HepG2 (cell line): ENCODE data around the gene SPINK4.

Experiments used
- CTCF ChIP-seq: sonication (generic); formaldehyde crosslinking; IDR thresholded peaks from 2 replicates; pipeline ENCODE4 v1.5.0; 2020; ENCODE audit warnings: mild to moderate bottlenecking, missing genetic modification reagents, moderate library complexity
- GTF2F1 ChIP-seq: fragments of 150-350 bp; IDR thresholded peaks from 2 replicates; pipeline ENCODE4 v1.6.1; 2014; ENCODE audit warnings: low read length
- HOXA7 ChIP-seq: sonication (generic); formaldehyde crosslinking; IDR thresholded peaks from 2 replicates; pipeline ENCODE4 v1.8.1; 2022; ENCODE audit warnings: mild to moderate bottlenecking, missing genetic modification reagents, moderate library complexity
- MAX ChIP-seq: IDR thresholded peaks from 2 replicates; pipeline ENCODE4 v1.6.1; 2012; ENCODE audit warnings: inconsistent platforms
- MEF2D ChIP-seq: sonication (generic); formaldehyde crosslinking; IDR thresholded peaks from 2 replicates; pipeline ENCODE4 v1.5.1; 2020; ENCODE audit warnings: mild to moderate bottlenecking, missing genetic modification reagents
- POLR2A ChIP-seq, 2 experiments: IDR thresholded peaks; 2 replicates each; pipeline ENCODE4 v1.6.1; 2011; ENCODE audit warnings: low read depth in 2 of 2, low read length in 2 of 2, mild to moderate bottlenecking in 1 of 2, moderate library complexity in 1 of 2; ENCODE audit not compliant: insufficient read depth in 1 of 2
- POLR2AphosphoS2 ChIP-seq: IDR thresholded peaks from 2 replicates; pipeline ENCODE4 v1.6.1; 2011; ENCODE audit warnings: low read depth, low read length, improper control_type of control experiment
- RAD21 ChIP-seq: fragments of 450-650 bp; formaldehyde crosslinking; IDR thresholded peaks from 2 replicates; pipeline ENCODE4 v1.5.0; 2020; ENCODE audit warnings: mild to moderate bottlenecking
- SYNCRIP ChIP-seq: fragments of 200-400 bp; formaldehyde crosslinking; IDR thresholded peaks from 2 replicates; pipeline ENCODE4 v1.6.1; 2018; ENCODE audit warnings: mild to moderate bottlenecking, low read depth, low read length; ENCODE audit not compliant: insufficient read depth
- ZBTB7A ChIP-seq: sonication (generic); formaldehyde crosslinking; IDR thresholded peaks from 2 replicates; pipeline ENCODE4 v1.8.0; 2022; ENCODE audit warnings: mild to moderate bottlenecking, missing genetic modification reagents
- ZFP41 ChIP-seq: sonication (generic); formaldehyde crosslinking; IDR thresholded peaks from 2 replicates; pipeline ENCODE4 v1.4.0; 2020; ENCODE audit warnings: mild to moderate bottlenecking, missing genetic modification reagents, borderline replicate concordance
- ZNF253 ChIP-seq: sonication (generic); formaldehyde crosslinking; IDR thresholded peaks from 2 replicates; pipeline ENCODE4 v1.8.0; 2022; ENCODE audit warnings: mild to moderate bottlenecking, missing genetic modification reagents, borderline replicate concordance

- TF ChIP-seq GTF2F1 (no peak), POLR2A (IDR thresholded peaks at IDR 0.05; ENCODE audit: insufficient read depth in 1 of 2, low read depth in 2 of 2, low read length in 2 of 2) (no peak), RAD21 (CRISPR knock-in tag) (no peak), HOXA7 (CRISPR knock-in tag) (no peak), MAX (no peak), MEF2D (no peak), ZBTB7A (no peak), ZFP41 (CRISPR knock-in tag) (no peak), ZNF253 (CRISPR knock-in tag) (no peak), SYNCRIP (no peak), CTCF (CRISPR knock-in tag) (no peak), POLR2AphosphoS2 (no peak)
These were observed 43.2 kb upstream of the SPINK4 start for GRCh38 chr9:33196736-33197135.
